ENCODE measurements around the gene DNAJC28.
"Not testable (repeated sequence)": the region's sequence is repeated elsewhere in the genome, so short reads cannot be mapped to it uniquely, and the experiment has no call there.

DNAJC28 gene

GRCh38 chr21:33481314-33481943 lies 10.1 kb downstream of the DNAJC28 start:
- DNase-seq: no peak

- no peak for DNase-seq
Observed at GRCh38 chr21:33480481-33481103, 10.9 kb downstream of the DNAJC28 start.

GRCh38 chr21:33479679-33480480 lies 11.6 kb downstream of the DNAJC28 start, which contains the start of gene TMEM50B:
Gene TMEM50B, minus strand, starts transcription at chr21:33479974. Its CDS starts 11,089 bp downstream, at chr21:33468885.
- peak; percentile 75 to 99 (median 96) for DNase-seq

GRCh38 chr21:33478935-33479678 lies 12.4 kb downstream of the DNAJC28 start:
- DNase-seq: peak in 27 of 56 donors; percentile 1 to 63 (median 40)

GRCh38 chr21:33478182-33478581 lies 13.3 kb downstream of the DNAJC28 start:
- no peak for DNase-seq

GRCh38 chr21:33477066-33477465 lies 14.4 kb downstream of the DNAJC28 start:
- DNase-seq: no peak

DNA sequence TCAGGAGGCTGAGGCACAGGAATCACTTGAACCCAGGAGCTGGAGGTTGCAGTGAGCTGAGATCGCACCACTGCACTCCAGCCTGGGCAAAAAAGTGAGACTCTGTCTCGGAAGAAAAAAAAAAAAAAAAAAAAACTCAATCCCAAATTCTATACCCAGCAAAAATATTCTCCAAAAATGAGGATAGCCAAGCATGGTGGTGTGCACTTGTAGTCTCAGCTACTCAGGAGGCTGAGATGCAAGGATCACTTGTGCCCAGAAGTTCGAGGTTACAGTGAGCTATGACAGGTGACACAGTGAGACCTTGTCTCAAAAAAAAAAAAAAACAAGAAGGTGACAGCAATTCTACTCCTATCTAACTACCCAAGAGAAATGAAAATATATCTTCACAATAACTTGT lies 18.2 kb downstream of the DNAJC28 start:
- no peak for DNase-seq

DNA sequence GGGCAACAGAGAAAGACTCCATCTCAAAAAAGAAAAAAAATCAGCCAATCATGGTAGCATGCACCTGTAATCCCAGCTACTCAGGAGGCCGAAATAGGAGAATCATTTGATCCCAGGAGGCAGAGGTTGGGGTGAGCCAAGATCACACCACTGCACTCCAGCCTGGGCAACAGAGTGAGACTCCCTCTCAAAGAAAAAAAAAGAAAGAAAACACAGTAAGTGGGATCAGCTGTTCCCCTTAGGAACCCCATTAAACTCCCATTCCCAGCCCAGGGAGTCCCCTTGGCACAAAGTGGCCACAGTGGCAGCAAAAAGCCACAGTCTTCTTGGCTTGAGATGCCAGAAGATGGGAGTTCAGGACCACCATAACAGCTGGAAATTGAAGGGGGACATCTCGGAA lies 20.8 kb downstream of the DNAJC28 start:
- DNase-seq: no peak

GRCh38 chr21:33469183-33469582 lies 22.3 kb downstream of the DNAJC28 start:
- DNase-seq: not testable (repeated sequence)

GRCh38 chr21:33461538-33462250 lies 29.8 kb downstream of the DNAJC28 start:
- no peak for DNase-seq

GRCh38 chr21:33458861-33459260 lies 32.7 kb downstream of the DNAJC28 start:
- DNase-seq: no peak

DNA sequence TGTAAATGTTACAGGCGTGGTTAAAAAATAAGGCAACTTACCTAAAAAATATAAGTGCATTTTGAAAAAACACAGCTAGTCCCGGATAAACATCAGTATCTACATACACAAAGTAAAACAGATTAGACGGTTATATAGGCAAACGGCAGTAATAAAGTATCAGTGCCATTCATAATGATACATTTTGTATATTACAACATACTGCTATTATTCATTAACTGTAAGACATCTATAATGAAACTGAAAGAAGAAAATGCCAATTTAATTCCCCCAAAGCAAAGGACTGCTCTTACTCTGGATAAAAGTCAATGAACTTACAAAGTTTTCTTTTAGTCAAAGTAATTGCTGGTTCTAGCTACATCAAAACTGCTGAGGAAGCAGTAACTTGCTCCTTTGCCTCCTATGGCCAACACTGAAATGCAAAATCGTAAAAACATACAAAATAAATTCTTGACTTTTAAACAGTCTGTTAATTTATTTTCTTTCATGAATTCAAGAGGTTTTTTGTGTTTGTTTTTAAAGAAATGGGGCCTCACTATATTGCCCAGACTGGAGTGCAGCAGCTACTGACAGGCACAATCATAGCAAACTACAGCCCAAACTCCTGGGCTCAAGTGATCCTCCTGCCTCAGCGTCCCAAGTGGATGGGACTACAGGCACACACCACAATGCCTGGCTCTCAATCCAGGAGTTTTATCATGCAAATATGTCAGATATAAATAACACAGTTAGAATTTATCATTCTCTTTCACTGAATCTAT lies 35.6 kb downstream of the DNAJC28 start:
- no peak for DNase-seq

GRCh38 chr21:33452362-33452761 lies 39.2 kb downstream of the DNAJC28 start:
- no peak for DNase-seq

DNA sequence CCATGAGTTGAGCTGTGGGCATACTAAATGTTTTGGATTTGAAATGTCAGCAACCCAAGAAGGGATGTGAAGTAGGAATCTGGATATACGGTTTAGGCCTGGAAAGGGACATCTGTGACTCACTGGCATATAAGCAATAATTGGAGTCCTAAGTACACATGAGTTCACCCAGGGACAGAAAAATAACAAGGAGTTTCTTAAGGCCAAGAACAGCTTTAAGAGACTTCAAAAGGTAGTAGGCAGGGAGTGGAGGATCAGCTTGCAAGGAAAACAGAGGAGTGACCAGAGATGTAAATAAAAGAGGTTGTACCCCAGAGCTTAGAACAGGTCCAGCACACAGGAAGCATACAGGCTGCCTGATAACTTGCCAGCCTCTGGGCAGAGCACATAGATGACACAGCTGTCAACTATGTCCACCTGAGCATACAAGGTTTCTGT lies 39.9 kb downstream of the DNAJC28 start:
- no peak for DNase-seq

DNA sequence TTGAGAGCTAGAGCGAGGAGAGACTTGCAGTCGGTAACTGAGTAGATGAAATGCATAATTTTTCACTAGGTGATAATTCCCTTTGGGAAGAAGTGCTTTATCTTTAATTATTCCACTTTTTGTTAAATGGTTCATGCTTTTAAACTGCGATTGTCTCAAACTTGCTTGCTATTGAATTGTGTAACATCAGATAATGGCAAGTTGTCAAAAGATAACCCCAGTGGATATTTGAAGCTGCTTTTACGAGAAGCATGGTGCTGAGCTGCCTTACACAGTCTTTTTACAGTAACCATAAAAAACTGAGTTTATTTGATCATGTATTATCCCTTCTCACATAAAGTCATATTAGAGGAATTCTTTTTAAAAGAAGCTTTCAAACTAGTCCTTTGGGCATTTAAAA lies 41.9 kb downstream of the DNAJC28 start:
- DNase-seq: no peak

DNA sequence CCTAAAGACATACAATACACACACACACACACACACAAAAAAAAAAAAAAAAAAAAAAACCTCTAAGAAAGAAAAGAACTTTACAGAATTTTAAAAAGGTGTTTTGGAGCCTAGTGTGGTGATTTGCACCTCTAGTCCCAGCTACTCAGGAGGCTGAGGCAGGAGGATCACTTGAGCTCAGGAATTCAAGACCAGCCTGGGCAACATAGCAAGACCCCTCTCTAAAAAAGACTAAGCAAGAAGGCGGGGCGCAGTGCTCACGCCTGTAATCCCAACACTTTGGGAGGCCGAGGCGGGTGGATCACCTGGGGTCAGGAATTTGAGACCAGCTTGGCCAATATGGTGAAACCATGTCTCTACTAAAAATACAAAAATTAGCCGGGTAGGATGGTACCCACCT lies 44.9 kb downstream of the DNAJC28 start:
- not testable (repeated sequence) for DNase-seq

- DNase-seq: no peak
Observed at GRCh38 chr21:33444499-33444898, 47.0 kb downstream of the DNAJC28 start.

DNA sequence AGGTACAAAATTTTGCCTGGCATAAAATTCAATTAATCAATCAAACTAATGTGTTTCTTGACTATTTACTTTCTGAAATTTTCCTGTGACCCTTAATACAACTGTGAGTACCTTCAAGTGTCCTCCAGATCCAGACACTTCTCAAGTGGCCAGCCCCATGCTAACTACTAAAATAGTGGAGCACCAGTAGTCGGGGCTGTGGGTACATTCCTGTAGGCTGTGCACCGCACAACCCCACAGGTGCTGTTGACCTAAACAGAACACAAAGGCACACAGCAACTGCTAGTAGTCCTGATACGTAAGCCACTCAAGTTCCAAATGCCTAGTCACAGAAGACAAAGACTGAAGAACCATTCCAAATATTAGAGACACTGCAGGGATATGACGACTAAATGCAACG lies 48.3 kb downstream of the DNAJC28 start:
- DNase-seq: no peak

DNA sequence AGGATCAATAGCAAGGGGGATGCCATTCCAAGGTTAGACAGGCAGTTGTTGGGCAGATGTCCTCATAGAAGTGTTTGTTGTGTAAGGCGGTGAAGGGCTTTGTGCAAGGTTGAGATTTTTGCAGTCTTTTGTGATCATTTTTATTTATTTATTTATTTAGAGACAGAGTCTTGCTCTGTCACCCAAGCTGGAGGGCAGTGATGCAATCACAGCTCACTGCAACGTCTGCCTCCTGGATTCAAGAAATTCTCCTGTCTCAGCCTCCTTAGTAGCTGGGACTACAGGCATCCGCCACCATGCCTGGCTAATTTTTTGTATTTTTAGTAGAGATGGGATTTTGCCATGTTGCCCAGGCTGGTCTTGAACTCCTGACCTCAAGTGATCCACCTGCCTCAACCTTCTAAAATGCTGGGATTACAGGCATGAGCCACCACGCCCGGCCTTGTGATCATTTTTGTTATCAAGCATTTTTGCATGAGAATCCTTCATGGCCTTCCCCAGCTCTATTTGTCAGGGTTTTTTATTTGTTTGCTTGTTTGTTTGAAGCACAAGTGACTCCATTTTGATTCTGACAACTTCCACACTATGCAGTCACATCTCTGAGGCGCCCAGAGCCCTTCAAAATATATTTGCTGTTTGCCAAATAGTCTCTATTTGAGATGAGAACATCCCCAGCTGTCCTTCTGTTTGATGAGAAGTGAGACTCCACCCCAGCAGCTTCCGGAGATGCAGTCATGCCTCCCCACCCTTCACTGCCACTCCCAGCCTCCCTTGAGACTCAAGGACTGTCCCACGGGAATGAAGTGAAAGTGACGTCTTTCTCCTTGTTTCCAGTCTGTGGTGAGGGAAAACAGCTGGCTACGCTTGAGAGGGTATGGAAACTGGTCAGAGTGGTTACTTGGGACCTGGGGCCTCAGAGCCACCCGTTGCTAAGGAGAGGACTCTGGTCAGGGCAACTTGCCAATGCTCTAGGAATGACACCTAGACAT lies 49.7 kb downstream of the DNAJC28 start:
- no peak for DNase-seq

Measured in nucleus accumbens (tissue), 56 donors.